Measurements from ENCODE around the gene UMOD. TPM values are rescaled to one million over a fixed set of nuclear protein-coding genes. Genes with fewer than 3 reads are reported as not detected.
"Not testable (repeated sequence)": the region's sequence is repeated elsewhere in the genome, so short reads cannot be mapped to it uniquely, and the experiment has no call there.

UMOD gene
- polyA plus RNA-seq, 1 donor: not detected

GRCh38 chr16:20320592-20320991 lies 31.9 kb downstream of the UMOD start:
- DNase-seq: no peak

DNA sequence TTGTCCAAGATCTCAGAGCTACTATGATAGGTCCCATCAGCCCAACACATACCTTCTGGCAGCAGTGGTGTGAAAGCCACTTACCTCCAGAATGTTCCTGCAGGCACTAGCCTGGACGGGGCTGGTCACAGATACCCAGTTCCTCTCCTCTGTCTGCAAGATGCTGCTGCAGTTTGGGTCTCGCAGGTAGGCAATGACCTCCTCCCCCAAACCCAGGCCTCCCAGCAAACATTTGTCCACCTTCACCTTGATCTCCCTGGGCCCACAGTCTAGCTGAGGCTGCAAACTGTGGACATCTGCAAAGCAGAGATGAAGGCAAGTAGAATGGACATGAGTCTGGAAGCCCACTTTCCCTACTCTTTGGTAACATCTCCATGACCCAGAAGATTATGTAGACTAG lies 32.3 kb downstream of the UMOD start:
- DNase-seq: no peak

DNA sequence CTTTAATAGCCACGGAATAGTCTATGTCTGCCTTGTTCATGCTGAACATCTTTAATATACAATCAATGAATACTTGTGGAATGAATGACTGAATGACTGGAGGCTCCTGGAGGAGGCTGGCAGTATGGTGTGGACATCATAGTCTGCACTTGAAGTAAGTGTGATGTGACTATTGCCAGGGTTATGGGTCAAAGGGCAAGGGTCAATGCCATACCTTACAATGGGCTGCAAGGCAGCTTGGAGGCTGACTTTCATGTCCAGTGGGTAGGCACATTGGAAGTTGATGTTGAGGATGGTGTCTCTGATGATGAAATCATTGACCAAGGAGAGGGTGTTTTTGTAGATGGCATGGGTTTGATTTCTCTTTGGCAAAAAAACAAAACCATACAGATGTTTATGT lies 33.1 kb downstream of the UMOD start:
- no peak for DNase-seq

DNA sequence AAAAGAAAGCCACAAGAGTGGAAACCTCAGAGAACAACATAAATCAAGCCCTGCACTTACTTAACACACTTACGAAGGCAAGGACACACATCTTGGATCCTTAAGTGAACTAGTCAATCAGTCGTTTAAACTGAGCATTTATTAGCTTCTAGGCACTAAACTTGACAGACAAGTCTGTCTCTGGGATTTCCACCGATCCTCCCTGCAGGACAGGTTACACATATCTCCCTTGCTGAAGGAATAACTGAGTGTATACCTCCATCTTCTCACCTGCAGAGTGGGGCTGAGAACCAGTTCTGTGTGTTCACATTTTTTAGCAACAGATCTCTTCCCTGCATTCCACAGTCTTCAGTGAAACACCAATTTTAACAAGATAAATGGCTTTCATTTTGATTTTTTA lies 34.1 kb downstream of the UMOD start:
- no peak for DNase-seq

DNA sequence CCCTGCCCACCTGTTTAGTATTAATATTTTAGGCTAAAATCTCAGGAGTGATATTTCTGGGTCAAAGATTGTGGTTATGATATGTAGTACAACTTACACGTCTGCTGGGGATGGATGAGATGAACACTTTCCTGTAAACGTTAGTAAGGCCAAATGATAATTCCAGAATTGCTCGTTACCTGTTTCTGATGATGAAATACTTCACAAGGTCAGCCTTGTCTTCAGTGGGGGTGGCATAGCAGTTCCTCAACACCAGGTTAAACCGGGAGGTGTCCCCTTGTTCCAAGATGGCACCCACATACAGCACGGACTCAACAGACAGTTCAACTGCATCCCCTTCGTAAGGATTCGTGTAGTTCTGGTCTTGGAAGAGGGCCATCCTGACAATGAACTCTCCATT lies 34.5 kb downstream of the UMOD start:
- DNase-seq: no peak

DNA sequence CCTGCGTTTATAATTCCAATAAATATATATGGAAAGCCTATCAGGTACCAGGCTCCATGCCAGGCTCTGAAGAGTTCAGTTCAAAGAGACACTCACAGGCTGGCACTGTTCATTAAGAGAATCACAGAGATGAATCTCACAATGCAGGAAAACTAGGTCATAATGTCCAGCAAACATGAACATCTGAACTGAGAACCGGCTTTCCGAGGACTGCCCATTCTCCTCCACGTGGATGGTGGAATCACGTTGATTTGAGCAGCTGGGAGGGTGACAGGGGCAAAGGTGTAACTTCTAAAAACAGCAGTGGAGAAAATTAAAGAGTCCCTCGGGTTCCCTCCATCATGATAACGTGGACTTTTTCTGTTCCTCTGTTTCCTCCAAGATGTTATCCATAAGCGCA lies 35.4 kb downstream of the UMOD start:
- DNase-seq: no peak

DNA sequence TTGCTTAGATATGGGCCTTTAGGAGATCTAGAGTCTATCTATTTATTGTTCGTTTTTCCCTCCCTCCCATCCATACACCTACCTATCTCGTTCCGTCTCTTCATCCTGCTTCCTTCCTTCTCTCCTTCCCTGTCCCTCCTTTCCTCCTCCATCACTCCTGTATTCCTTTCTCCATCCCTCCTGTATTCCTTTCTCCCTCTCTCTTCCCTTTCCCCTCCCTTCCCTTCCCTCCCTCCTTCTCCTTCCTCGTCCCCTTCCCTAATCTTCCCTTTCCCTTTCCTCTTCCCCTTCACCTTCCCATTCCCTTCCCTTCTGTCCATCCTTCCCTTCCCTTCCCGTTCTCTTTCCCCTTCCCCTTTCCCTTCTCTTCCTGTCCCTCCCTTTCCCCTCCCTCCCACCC lies 35.8 kb downstream of the UMOD start:
- no peak for DNase-seq

DNA sequence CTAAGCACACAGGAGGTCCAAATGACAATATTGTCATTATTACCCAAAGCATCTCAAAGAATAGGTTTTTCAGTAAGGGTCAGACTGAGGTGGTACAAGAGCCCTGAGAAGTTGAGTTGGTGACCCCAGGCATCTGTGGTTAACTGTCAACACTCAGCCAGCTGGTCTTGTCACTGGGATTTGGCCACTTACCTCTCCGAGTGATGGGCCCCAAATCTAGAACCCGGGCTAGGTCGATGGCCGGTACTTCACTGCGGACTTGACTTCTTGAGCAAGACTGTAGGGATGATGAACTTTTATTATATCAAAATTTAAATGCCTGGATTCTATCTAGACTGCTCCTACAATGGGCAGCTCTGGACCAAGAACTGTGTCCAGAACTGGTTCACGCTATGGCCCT lies 36.8 kb downstream of the UMOD start:
- DNase-seq: no peak

DNA sequence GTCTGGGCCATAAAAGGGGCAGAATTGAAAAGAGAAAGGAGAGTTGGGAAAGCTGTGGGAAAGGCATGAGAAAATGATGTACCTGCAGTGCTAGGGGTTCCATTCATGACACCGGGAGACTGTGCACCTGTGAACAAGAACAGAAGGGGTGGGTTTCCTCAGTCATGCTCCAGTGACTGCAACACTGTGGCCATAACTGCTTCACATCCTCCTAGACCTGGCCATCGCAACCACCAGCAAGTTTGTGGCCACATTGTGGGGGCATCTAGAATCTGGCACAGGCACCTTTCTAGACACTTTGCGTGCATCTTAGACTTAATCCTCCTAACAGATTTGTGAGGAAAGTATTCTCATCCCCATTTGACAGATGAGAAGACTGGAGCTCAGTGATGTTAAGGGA lies 37.9 kb downstream of the UMOD start:
- no peak for DNase-seq

DNA sequence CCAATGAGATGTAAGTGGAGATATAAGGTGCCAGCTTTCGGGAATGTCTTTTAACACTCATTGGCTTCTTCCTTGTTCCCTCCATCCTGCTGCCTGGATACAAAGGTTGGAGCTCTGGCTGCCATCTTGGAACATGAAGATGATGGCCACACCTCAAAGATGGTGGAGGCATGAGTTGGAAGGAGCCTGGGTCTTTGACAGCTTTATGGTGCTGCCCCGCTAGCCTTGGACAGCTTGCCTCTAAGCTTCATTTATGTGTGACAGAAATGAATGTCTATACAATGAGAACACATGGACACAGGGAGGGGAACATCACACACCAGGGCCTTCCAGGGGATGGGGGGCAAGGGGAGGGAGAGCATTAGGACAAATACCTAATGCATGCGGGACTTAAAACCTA lies 38.8 kb downstream of the UMOD start:
- no peak for DNase-seq

- DNase-seq: not testable (repeated sequence)
Observed at GRCh38 chr16:20312536-20313095, 39.9 kb downstream of the UMOD start.

DNA sequence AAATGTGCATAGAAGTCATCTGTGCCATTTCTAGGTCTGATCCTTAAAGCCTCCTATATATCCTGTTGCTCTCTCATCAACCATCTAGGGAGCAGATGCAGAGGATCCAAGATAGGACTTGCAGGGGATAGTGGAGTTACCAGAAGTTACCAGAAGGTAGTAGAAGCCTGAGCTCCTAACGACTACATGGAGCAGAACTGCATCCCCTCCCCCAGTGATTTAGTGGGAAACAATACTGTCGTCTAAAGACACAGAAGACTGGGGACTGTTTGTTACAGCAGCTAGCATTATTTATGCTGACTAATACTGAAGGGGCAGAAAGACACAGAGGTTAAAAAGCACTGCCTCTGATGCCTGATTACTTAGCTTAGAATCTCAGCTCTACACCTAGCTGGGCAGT lies 41.0 kb downstream of the UMOD start:
- DNase-seq: no peak

DNA sequence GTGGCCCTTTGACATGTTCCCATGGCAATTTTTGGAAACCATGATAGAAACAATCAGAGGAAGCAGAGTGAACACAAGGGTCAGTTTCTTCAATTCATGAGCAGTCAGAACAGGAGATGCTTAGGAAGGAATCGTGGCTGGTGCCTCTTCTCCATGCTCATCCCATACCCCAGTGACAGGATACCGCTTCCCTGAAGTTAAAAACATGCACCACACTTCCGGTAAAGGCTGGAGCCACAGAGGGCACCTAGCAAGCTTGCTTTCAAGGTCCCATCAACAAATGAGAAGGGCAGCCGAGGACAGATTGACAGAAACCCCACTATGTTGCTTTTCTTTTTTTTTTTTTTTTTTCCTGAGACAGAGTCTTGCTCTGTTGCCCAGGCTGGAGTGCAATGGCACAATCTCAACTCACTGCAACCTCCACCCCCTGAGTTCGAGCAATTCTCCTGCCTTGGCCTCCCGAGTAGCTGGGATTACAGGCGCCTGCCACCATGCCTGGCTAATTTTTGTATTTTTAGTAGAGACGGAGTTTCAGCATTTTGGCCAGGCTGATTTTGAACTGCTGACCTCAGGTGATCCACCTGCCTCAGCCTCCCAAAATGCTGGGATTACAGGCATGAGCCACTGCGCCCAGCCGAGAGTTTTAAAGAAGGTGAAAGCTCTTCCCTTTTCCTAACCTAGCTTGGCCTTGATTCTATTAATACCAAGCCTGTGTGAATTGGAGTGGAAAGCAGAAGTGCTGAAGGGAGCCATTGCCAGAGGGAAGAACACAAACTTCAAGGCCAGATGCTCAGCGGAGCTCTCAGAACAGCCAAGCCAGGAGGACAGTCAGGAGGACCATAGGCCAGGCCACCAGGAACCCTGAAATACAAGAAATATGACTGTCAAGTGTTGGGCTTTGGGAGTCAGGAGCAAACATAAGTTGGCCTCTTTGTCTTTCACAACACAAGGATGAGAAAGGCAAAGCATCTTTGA lies 41.8 kb downstream of the UMOD start:
- no peak for DNase-seq

GRCh38 chr16:20309786-20310185 lies 42.7 kb downstream of the UMOD start:
- no peak for DNase-seq

- no peak for DNase-seq
Observed at GRCh38 chr16:20308801-20309590, 43.5 kb downstream of the UMOD start.

GRCh38 chr16:20308266-20308665 lies 44.2 kb downstream of the UMOD start:
- no peak for DNase-seq

DNA sequence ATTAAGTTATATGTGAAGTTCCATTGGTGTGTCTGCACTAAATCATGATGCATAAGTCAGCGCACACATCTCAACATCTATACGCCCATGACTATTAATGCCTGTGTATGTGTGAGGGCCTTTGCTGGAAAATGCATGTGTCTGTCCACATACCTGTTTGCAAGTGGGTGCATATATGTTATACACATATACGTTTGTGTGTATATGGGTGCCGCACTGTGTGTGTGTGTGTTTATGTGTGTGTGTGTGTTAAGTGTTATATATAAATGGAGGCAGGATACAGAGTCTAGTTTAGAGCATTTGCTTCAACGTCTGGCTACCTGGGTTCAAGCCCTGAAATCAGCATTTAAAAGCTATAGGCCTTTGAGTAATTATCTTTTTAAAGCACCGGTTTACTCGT lies 44.7 kb downstream of the UMOD start:
- DNase-seq: no peak

GRCh38 chr16:20307240-20307671 lies 45.3 kb downstream of the UMOD start:
- no peak for DNase-seq

DNA sequence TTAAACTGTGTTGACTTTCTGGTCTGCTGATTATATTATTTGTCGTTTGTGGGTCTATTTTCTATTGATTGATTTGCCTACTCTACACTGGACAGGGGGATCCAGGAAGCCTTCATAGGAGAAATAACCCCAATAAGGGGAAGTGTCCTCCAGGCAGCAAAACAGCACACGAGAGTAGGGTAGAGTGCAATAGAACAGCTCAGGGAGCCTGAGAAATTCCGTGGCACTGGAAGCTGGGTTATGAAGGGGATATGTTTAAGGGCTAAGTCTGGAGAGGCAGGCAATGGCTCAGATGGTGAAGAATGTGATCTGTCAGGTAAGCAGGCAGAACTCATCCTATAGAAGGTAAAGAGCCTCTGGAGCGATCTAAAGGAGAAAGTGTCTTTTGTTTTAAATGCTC lies 46.1 kb downstream of the UMOD start:
- no peak for DNase-seq

DNA sequence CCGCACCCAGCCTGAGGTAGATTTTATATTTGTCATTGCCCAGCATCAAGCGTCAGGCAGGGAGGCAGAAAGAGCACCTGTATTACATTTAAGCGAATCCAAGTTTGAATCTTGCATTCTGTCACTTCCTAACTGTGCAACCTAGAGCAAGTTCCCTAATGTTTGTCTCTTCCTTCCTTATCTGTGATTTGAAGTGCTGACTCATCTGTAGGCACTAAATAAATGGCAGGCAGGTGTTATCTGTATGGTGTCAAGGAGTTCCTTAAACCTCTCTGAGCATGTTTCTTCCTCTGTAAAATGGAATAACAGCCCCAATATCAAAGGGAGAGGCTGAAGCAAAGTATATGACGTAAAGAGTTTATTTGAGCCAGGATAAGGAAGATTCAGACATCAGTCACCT lies 49.5 kb downstream of the UMOD start:
- no peak for DNase-seq

GRCh38 chr16:20302389-20302788 lies 50.1 kb downstream of the UMOD start:
- DNase-seq: no peak

- no peak for DNase-seq
Observed at GRCh38 chr16:20301840-20302239, 50.7 kb downstream of the UMOD start.

DNA sequence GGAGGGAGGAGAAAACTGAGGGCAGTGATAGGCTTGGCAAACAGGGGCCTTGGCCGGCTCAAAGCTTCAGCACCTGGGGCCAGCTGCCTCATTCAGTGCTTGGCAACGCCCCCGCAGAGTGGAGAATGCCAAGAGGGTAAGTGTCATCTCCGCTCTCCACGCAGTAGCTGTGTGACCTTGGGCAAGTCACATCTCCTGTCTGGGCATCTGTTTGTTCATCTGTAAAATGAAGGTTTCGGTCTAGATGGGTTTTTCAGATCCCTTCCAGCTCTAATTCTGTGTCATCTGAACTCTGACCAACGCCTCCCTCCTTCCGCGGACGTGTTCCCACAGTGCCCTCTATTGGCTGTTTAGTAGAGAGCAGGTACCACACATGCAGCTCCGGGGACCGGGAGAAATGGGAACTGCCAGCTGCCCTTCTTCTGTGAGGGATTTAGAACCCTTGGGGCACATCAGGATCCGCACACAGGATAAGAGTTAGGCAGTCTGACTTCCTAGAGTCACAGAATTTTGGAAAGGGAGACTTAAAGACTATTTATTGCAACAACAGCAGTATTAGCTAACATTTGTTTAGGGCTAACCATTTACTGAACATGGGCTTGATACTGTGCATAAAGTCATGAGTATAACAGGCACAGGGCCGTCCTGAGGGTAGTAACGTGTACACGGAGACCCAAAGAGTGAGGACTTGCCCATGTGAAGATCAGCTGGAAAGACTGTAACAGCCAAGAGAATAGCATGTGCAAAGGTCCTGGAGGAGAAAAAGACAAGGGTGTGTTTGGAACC lies 52.0 kb downstream of the UMOD start:
- no peak for DNase-seq

All from hindlimb muscle (tissue), 1 donor.